ENCODE measurements around the gene ARHGAP26.
A peak's percentile ranks its signal among the peaks of the same experiment; 100 is the strongest.

ARHGAP26 gene

DNA sequence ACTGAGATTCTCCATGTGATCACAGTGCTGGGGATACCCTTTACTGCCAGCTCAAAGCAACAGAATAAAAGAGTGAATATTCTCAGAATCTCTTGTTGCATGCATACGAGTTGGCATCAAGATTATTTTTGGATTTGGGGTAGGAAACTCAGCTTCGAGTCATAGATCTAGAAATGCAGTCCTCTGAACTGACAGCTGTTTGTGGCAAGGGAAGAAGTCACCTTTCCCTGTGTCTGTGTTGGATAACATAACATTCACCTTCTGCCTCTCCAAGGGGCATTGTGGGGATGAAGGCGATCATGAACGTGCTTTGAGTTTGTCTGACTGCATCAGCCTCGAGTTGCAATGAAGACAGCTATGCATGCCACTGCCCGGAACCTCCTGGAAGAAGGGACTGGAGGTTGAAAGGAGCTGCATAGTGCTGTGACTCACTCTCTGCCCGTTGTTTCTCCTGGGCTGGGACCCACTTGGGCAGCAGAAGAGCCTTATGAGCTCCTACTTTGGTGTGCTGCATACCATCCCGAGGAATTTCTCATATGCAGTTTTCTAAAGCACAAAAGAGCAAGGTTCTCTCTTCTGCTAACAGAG, 231.7 kb downstream of the ARHGAP26 start:
- no peak for DNase-seq

DNA sequence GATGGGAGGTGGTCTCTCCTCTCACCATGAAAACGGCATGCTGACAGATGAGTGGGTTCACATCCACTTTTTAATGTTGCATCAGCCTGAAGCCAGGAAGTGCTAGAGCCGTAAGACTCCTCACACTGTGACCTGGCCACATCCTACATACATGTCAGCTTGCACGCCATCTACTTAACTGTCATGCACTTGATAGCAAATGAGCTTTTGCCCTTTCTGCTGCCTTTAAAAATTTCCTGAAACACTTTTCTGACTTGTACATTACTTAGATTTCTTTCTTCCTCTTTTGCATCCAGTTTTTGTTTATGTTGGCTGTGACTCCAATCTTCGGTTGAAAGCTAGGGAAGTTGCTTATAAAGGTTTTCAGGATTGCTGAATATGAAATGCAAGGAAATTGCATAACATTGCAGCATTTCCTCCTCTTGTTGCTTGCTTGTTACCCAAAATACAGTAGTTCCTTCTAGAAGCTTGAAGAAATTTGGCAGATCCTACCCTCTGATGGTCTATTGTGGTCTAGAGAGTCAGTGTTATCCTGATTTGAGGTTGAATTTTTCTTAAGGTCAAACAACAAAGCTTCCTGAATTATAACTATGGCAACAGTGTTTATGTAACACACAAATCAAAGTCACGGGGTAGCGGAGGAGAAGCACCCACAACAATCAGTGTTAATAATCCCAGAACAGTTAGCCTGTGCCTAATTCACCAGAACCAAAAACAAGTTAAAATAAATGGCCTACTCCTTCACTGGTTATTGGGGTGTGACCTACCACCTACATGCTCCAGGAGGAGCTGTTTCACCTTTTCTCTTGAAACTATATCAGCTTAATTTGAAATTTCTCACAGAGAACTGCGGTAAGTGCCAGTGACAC, 232.5 kb downstream of the ARHGAP26 start:
- DNase-seq, result peak; percentile 100

DNA sequence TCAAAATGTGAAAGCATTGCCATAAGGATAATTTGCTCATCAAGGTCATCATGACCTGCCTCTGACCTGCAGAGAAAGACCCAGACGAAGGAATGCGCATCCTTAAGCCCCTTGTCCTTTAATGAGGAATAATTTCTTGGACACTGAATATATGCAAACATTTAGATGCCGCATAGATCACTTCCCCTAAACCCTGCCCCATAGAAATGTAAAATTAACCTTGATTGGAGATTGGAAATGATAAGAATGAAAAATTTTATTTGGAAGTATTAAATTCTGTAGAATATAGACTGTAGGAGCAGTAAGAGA, 233.1 kb downstream of the ARHGAP26 start:
- no peak for DNase-seq

DNA sequence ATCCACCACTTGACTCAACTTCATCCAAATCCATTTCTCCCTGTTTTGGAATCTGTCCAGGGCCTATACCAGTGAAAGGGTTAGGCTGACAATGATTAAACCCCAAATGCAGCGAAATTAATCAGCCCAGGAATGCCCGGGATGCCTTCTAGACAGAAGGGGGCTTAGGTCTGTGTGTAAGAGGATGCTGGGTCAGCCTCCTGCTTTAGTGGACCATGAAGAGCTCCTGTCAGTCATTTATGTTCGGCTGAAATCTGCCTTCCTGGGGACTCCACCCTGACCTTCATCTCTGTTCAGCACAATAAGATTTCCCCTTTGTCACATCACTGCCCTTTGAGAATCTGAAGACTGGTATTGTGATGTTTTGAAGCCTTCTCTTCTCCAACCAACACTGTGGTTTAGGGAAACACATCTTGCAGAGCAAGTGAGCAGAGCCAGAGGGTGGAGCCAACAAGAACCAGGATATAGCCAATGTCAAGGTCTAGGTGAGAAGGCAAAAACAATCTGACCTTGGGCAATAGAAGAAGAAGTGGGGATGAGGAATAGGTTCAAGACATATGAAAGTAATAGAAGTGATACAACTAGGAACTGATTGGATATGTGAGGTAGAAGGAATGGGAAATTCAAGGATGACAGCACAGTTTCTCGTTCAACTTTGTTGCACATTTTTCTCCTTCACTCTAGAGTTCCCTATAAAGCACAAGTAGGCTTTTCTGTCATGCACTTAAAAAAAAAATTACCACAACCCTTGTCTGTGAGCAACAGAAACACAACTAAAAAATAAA, 234.4 kb downstream of the ARHGAP26 start:
- DNase-seq, result no peak

DNA sequence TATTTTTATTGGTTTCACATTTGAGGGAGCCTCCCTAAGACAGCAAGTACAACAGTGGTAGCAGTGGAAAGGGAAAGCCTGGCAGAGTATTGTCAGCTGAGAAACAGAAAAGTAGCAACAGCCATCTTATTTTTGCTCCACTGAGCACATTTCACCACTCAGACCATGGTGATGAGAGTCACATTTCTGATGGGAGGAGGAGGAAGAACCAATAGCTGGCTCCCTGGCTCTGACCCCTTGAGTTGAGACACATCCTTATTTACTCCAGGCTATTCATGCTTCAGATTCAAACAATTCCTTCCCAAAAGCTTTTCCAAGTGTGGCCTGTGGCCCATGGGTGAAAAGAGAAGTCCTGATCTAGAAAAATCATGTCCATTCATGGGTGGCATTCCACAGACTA, 236.3 kb downstream of the ARHGAP26 start:
- no peak for DNase-seq

DNA sequence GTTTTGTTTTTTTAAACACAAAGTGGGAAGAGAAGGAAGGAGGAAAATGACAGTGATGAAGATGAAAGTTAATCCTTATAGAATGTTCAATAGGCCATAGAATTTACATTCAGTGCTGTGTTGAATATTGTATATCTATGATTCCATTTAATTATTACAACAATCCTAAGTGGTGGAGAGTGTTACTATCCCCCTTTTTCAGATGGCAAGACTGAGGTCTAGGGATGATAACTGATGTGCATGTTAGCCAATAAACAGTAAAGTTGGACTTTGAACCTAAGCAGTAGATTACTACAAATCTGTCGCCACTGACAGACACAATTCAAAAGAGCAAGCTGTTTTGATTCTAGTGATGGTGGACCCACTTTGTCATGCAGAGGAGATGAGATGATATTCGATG, 237.9 kb downstream of the ARHGAP26 start:
- DNase-seq, result no peak

DNA sequence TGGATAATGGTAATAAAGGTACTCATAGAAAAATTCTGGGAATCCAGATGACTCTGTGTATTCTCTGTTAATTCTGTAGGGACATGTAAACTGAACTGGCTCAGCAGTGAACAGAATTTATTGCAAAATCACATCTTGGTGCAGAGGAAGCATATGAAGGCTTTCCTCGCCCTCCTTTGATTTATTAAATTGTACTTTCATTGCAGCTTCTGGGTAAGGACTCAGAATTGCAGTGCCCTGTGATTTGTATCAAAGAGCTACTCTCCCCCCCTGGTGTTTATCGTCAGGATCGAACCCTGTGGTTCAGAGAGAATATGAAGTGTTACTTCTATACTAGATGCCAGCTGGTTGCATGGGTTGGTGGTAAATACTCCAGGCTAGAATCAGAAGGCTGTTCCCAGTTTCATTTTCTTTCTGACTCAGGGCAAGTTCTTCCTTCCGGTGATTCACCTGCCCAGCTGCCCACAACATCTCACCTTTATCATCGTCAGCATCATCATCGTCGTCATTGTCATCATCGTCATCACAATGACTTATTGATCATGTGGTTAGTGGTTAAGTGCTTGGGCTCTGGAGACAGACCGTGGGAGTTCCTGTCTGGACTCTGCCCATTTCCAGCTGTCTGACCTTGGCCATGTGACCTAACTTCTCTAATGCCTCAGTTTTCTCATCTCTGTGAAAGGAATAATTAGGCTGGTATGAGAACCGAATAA, 238.8 kb downstream of the ARHGAP26 start:
- no peak for DNase-seq

DNA sequence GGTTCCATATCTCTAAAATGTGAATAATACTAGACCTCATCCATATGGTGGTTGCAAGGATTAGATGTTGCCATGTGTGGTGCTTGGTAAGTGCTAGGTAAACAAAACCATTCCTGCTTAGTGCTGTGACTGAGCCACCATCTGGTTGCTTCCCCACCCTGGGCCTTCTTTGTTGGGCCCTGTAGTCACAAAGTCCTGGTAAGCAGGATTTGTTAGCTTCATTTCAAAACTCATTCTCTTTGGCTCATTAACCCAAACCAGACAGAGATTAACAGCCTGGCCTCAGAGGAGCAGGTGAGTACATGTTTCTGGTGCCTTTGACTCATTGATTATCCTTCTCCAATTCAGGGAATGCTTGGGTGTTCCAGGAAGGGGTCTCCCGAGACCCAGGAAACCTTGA, 240.2 kb downstream of the ARHGAP26 start:
- no peak for DNase-seq

DNA sequence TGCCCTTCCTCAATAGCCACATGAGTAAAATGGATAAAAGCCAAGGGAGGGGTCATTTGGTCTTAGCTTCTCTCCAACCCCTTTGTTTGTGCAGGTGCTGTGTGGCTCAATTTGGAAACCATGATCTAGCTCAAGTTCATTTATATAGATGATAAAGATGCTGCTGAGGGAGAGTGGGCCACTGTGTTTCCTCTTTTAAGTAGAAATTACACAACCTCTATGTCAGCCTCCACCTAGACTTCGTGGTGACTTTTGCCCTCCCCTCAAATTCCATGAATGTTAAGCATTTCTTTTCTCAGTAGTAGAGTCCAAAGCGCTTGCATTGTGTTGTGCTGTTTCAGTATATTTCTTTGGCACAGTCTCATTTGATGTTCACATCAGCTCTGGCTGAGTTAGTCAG, 241.4 kb downstream of the ARHGAP26 start:
- DNase-seq, result no peak

DNA sequence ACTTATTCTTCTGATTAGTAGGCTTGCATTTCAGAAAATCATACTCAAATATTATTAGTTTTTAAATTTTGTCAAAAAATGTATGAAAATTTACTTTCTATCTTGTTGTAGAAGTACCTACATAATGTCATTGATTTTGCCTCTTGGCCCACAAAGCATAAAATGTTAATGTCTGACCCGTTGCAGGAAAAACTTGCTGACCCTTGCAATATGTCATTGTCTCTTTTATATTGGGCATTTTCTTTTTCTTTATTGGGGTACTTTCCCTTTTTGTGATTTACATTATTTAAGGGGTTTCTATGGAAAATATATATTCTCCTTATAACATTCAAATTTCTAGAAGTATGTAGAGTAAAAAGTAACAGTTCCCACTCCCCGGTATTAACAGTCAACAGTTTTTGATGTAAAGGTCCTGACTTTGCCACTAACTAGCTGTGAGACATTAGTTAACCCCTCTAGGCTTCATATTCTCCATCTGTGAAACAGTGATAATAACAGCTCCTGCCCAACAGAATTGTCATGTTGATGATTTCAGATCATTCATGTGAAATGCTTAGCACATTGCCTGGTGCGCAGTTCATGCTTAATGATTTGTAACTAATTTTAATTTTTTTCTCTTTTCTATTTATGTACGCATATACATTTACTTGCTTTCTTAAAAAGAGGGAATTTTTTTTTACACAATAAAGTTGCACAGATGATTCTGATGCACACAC, 243.2 kb downstream of the ARHGAP26 start:
- no peak for DNase-seq

DNA sequence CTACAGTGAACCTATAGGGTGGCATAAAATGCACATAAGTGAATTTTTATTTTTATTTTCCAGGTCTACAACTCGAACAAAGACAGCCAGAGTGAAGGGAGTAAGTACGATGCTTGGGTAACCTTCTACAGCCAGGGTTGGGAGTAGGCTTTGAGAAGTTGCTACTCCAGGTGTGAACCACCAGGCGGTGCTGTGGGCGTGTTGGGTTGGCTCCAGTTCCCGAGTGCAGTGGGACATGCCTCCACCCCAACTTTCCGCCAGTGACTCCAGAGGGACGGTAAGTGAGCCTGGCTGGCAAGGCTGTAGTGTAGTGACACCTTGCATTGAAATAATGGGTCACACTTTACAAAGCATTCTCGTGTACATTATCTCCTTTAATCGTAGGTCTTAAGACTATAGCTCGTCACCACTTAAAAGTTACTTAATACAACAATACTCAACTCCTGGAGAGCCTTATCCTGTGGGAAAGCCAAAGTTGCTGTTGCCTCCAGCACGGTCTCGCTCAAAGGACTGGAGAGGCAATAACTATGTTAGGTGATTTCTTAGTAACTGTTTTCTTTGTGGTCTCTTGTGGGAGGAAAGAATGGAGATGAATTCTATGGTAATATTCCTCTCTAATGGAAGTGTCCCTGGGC, 244.0 kb downstream of the ARHGAP26 start:
- no peak for DNase-seq

DNA sequence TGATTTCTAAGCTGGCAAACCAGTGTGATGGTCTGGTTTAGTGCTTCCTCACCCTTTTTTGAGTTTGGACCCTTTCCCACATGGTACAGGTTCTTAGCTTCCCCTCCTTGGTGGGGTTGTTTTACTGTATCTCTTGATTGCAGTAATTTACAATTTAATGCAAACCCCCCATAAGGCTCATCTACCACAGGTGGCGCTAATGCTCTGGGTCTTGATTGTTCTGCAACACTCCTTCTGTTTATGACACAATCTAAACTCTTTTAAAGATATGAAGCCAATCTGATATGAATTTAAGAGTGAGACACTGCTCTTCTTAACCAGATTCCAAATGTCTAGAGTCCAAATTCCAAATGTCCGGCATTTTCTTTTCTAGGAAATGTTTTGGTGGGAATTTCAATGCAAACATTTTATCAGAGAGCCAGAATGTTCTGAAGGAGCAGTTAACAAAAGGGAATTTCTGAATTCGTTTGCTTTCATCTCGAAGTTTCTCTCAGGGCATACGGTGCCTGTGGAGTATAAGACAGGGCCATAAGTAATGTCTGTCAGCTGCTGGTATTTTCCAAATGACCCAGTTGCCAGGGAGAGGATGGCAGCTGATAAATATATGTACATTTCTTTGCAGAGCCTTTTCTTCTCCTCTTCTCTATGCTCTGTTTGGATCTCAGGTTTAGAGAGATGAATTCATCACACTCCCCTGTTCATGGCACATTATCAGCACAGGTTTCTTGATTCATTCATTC, 246.8 kb downstream of the ARHGAP26 start:
- no peak for DNase-seq

DNA sequence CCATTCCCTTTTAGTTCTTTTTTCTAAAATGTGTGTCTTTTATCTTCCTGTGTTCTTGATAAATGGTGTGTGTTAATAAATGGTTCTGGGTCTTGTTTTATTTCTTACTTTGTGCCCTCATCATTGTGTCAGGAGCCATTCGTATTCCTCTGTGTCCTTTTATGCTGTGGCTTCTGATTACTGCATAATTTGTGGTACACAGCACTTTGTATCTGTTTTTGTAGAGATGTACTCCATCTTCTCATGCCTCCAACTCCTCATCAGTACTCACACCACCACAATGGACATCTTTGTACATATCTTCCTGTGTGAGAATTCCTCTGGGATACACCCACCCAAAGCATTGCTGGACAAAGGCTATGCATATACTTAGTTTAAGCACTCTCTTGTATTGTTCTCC, 247.4 kb downstream of the ARHGAP26 start:
- no peak for DNase-seq

DNA sequence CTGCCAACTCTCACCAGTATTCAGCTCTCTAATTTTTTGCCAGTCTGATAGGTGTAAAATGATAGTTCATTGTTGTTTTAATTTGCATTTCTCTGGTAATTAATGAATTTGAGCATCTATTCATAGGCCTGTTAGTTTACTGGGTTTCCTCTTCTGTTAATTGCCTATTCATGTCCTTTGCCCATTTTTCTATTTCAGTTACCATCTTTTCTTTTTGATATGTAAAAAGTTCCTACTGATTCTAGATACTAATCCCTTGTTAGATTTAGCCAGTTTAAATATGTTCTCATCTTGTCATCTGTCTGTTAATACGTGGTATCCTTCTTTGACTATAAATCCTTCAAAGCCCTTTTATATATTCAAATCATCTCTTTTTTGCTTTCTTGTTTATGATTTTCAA, 247.8 kb downstream of the ARHGAP26 start:
- DNase-seq, result no peak

DNA sequence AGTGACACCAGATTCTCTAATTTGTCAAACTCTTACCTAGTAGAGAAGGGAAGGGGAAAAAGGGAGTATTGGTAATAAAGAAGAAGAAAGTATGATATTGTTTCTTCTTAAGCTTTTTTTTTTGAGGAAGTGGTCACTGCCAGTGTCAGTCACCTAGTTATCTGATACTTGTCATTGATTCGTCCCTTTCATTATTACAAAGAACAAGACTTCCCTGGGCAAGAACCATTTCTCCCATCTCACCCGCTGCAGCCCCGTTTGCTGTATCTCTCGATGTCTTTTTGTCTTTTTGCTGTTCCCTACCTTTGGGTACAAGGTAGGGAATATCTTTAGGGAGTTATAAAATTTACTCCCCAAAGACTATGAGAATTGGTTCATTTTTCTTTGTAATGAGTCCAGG, 249.0 kb downstream of the ARHGAP26 start:
- no peak for DNase-seq

DNA sequence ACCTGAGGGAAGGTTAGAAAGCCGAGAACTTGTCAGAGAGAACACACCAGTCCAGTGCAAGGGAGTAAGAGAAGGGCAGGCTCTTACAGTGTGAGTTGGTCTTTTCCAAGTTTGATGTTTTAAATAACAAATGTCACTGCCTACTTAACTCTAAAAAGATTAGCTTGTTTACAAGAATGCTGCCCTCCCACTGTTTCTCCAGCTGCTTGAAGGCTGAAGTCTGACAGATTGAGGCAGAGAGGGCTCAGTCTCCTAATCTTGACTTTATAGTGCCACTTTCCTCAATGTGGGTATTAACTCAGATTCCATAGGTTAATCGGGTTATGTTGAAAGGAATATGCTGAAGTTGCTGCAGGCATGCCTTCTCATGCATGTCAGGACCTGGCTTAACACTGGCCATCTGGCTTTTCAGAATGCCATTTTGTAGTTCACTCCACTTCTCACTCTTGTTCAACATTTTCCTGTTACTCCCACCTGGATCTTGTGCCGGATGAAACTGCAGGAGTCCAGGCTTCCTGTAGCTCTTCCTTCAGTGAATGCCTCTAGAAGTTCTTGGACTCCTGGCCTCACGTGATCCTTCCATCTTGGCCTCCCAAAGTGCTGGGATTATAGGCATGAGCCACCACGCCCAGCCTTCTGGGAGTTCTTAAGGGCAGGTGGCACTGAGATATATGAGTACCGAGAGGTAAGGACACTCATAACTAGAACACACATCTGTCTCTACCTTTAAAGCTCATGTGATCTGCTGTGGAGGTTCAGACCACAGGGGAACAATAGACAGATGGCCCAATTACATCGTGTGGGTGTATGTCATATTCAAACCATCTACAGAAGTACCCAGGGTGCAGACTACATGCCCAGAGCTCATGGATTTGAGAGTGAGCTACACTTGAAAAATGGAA, 249.7 kb downstream of the ARHGAP26 start:
- DNase-seq, result no peak

DNA sequence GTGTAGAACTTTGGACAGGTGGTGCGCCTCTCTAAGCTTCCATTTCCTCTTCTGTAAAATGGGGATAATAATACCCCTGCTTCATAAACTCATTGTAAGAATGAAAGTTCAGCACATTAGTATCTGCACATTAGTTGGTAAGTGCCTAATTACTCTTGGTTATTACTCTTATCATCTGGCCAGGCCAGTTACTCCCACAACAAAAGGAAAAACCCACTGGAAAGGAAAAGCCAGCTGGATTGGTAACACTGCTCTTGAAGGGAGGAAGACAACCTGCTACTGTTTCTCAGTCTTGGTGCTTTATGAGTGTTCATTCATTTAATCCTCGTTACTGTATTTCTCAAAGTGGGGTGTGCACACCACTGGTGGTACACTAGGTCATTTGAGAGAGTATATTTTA, 251.4 kb downstream of the ARHGAP26 start:
- DNase-seq, result no peak

DNA sequence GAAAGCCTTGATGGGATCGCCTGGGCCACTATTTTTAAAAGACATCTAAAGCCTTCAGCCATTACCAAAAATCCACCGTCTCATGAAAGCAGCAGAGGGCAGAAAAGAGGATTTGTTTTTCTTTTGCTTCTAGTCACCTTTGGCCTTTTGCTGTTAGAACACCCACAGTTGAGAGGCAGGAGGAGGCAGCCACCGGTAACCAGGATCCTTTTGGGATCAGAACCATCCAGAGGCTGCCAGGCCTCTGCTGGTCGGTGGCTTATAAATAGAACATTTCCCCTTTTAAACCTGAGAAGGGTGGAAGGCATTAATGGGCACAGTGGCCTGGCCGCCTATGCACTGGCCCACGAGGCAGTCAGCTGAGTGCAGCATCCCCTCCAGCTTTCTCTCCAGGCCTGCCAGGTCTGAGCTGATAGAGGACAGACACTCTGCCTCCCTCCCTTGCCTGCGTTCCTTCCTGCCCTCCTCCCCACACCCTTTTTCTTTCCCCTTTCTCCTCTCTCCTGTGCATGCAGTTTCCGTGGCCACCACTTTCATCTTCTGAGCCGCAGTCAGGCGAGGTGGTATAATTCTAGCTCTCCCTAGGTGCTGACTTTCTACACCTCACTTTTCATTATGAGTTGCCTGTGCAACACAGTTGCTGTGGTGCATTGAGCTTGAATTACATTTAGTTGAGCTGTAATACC, 253.4 kb downstream of the ARHGAP26 start:
- no peak for DNase-seq

DNA sequence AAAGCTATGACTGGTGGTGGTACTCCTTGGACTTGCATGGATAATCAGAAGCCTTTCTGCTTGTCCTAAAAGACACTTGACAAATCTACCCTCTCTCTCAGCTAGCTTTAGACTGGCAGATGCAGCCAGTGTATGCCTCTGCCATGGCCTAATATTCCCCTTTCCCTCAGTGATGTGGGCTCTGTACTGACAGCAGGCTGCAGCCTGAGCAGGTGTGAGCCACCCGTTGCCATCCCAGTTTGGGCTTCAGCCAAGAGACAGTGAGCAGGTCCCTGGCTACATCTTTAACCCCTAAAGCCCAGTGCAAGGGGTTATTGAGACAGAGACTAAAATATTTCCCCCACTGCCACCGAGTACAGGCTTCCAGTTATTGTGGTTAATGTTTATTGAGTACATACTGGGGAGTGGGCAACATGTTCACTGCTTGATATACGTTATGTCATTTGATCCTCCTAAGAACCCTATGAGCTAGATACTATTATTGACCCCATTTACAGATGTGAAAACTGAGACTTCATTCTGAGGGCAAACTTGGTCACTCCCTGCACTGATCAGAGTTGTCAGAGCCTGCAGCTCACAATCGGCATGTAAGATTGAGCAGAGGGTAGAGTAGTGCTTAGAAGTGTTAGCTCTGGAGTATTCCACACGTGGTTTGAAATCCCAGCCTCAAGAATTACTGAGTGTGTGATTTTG, 254.2 kb downstream of the ARHGAP26 start:
- DNase-seq, result no peak

Data from SIG-M5 (cell line).